GM12865 (cell line): ENCODE data around the gene TMSB15A.
"Not testable (repeated sequence)": the region's sequence is repeated elsewhere in the genome, so short reads cannot be mapped to it uniquely, and the experiment has no call there.

Experiments
- DNase-seq: peaks from one replicate; pipeline ENCODE4 v3.0.0; 2010; ENCODE audit warnings: low read depth
- H3K4me3 ChIP-seq: 2 replicates; pipeline ENCODE4 v1.5.1; 2011; ENCODE audit warnings: mild to moderate bottlenecking, low read depth, low read length, control low read depth
- CTCF ChIP-seq: IDR thresholded peaks from 2 replicates; pipeline ENCODE4 v1.5.1; 2011; ENCODE audit warnings: low read length, control low read depth, low read depth, inconsistent platforms; ENCODE audit not compliant: insufficient read depth; ENCODE audit errors: missing control alignments

Gene TMSB15A

GRCh38 chrX:102515975-102516941 is at the start of gene TMSB15A:
TMSB15A (minus strand) TSS chrX:102516739.
- DNase-seq = no peak
- TF ChIP-seq CTCF = no peak
- no peak within 1 kb of the TSS for H3K4me3 ChIP-seq

- DNase-seq = no peak
- H3K4me3 ChIP-seq = no peak overlapping the region
- TF ChIP-seq CTCF = no peak
These were observed 44.0 kb upstream of the TMSB15A start for GRCh38 chrX:102560423-102561068.

DNA sequence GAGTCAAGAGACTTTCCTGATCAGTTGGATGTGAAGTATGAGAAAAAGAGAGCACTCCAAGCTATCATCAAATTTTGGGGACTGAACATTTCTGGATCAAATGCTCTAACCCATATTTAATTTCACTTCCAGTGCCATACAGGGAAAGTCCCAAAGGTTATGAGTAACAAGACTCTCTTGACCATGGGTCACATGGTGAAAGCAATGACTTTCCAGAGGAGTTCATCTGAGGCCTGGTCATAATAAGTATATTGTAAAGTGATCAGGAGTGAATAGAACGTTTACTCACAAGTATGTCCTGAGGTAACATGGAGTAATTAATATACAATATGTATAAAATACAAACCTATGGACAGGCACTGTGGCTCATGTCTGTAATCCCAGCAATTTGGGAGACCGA is 42.1 kb upstream of the TMSB15A start:
- no peak overlapping the region for H3K4me3 ChIP-seq
- no peak for TF ChIP-seq CTCF
- no peak for DNase-seq

DNA sequence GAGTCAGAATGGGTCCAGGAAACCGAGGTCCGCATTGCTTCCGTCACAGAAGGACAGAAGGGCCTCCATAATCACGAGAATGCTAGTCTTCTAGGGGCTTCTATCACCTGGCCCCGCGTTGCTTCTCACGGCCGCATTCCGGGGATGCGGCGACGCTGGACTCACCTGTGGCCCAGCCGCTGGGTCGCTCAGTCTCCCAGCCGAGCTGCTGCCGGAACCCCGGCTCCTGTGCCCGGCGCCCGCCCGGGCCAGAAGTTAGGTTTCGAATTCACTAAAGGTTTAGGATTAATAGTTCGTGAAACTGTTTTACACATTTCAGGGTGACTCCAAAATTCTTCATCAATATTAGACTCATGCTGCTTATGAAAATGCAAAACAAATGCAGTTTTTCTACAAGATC is 31.7 kb upstream of the TMSB15A start:
- DNase-seq = no peak
- no peak for TF ChIP-seq CTCF
- no peak overlapping the region for H3K4me3 ChIP-seq

- H3K4me3 ChIP-seq = no peak overlapping the region
- TF ChIP-seq CTCF = no peak
- DNase-seq = no peak
These were observed 30.4 kb upstream of the TMSB15A start for GRCh38 chrX:102546828-102547493.

GRCh38 chrX:102546175-102546574 is 29.6 kb upstream of the TMSB15A start:
- DNase-seq = peak; percentile 2
- not testable (repeated sequence) for H3K4me3 ChIP-seq

GRCh38 chrX:102535958-102536357 is 19.4 kb upstream of the TMSB15A start:
- H3K4me3 ChIP-seq = no peak overlapping the region
- DNase-seq = no peak
- TF ChIP-seq CTCF = no peak
